SJSA1 (cell line): ENCODE measurements around the gene TAAR8. TPM values are rescaled to one million over a fixed set of nuclear protein-coding genes. Genes with fewer than 3 reads are reported as not detected.
"Not testable (repeated sequence)": the region's sequence is repeated elsewhere in the genome, so short reads cannot be mapped to it uniquely, and the experiment has no call there.

Experiments used
- DNase-seq, 2 experiments: peaks; one replicate each; pipeline ENCODE4 v3.0.0-alpha.2; 2015 to 2020; ENCODE audit warnings: low spot score in 2 of 2, low read depth in 1 of 2
- H3K27ac ChIP-seq: fragments of 250-450 bp; sonication (Bioruptor Pico); 2 replicates; pipeline ENCODE4 v1.5.1; 2020; ENCODE audit warnings: mild to moderate bottlenecking, moderate library complexity
- H3K27me3 ChIP-seq: fragments of 250-450 bp; sonication (Bioruptor Pico); replicated peaks from 2 replicates; pipeline ENCODE4 v1.5.1; 2020; ENCODE audit warnings: mild to moderate bottlenecking, moderate library complexity
- H3K36me3 ChIP-seq: fragments of 250-450 bp; sonication (Bioruptor Pico); 2 replicates; pipeline ENCODE4 v1.5.1; 2020; ENCODE audit warnings: mild to moderate bottlenecking
- H3K4me1 ChIP-seq: fragments of 250-450 bp; sonication (Bioruptor Pico); replicated peaks from 2 replicates; pipeline ENCODE4 v1.6.1; 2021; ENCODE audit warnings: mild to moderate bottlenecking
- H3K4me3 ChIP-seq: fragments of 250-450 bp; sonication (Bioruptor Pico); 2 replicates; pipeline ENCODE4 v1.5.1; 2020; ENCODE audit warnings: mild to moderate bottlenecking
- H3K9me3 ChIP-seq: fragments of 250-450 bp; sonication (Bioruptor Pico); replicated peaks from 2 replicates; pipeline ENCODE4 v1.5.1; 2020; ENCODE audit warnings: mild to moderate bottlenecking
- total RNA-seq: library from RNA; depleted of rRNA; stranded (reverse); fragments of >200 nt; shearing (Covaris generic); gene quantifications from 2 replicates; pipeline ENCODE4 v1.2.3, GENCODE V29; 2014

TAAR8 gene
- total RNA-seq, 1 experiment from 2014 or later, result not detected

- H3K36me3 ChIP-seq, result no peaks in the 10 kb centered on the region
- H3K4me3 ChIP-seq, result no peak overlapping the region
- no peak overlapping the region for H3K27ac ChIP-seq
- H3K27me3 ChIP-seq, result peaks cover 29% of the 10 kb centered on the region; the same call in 1 of the 2 replicates
- H3K9me3 ChIP-seq, result no peaks in the 10 kb centered on the region
- no peak for DNase-seq
- H3K4me1 ChIP-seq, result no peaks in the 10 kb centered on the region
Measured at GRCh38 chr6:132524646-132525045, 27.8 kb upstream of the TAAR8 start.

- Histone ChIP-seq H3K36me3 (no peaks in the 10 kb centered on the region), H3K9me3 (no peaks in the 10 kb centered on the region), H3K27me3 (peaks cover 32% of the 10 kb centered on the region; the same call in 1 of the 2 replicates), H3K27ac (no peak overlapping the region), H3K4me3 (no peak overlapping the region), H3K4me1 (no peaks in the 10 kb centered on the region)
- no peak for DNase-seq
Measured at GRCh38 chr6:132525866-132526265, 26.6 kb upstream of the TAAR8 start.

- H3K9me3 ChIP-seq, result no peaks in the 10 kb centered on the region
- no peaks in the 10 kb centered on the region for H3K36me3 ChIP-seq
- H3K4me3 ChIP-seq, result no peak overlapping the region
- H3K27ac ChIP-seq, result no peak overlapping the region
- peaks cover 26% of the 10 kb centered on the region; the same call in 1 of the 2 replicates for H3K27me3 ChIP-seq
- DNase-seq, result no peak
- H3K4me1 ChIP-seq, result no peaks in the 10 kb centered on the region
Measured at GRCh38 chr6:132526461-132526860, 26.0 kb upstream of the TAAR8 start.

GRCh38 chr6:132527791-132528190 is 24.7 kb upstream of the TAAR8 start:
- DNase-seq, result no peak
- peaks cover 25% of the 10 kb centered on the region; the same call in 1 of the 2 replicates for H3K27me3 ChIP-seq
- no peak overlapping the region for H3K27ac ChIP-seq
- H3K36me3 ChIP-seq, result no peaks in the 10 kb centered on the region
- H3K4me3 ChIP-seq, result no peak overlapping the region
- H3K4me1 ChIP-seq, result no peaks in the 10 kb centered on the region
- H3K9me3 ChIP-seq, result no peaks in the 10 kb centered on the region

GRCh38 chr6:132530293-132530974 is 22.0 kb upstream of the TAAR8 start:
- H3K36me3 ChIP-seq, result no peaks in the 10 kb centered on the region
- no peaks in the 10 kb centered on the region for H3K9me3 ChIP-seq
- no peak overlapping the region for H3K4me3 ChIP-seq
- H3K4me1 ChIP-seq, result no peaks in the 10 kb centered on the region
- DNase-seq, result peak; percentile 25 to 61
- H3K27ac ChIP-seq, result no peak overlapping the region
- peaks cover 14% of the 10 kb centered on the region; the same call in 1 of the 2 replicates for H3K27me3 ChIP-seq

- H3K4me3 ChIP-seq, DNase-seq, H3K27ac ChIP-seq, H3K36me3 ChIP-seq, H3K4me1 ChIP-seq, H3K9me3 ChIP-seq: not testable (repeated sequence)
- H3K27me3 ChIP-seq, result peaks cover 15% of the 10 kb centered on the region; the same call in 1 of the 2 replicates
Measured at GRCh38 chr6:132534546-132534945, 17.9 kb upstream of the TAAR8 start.

- DNase-seq, result no peak
- Histone ChIP-seq H3K27ac (no peak overlapping the region), H3K4me3 (no peak overlapping the region), H3K9me3 (no peaks in the 10 kb centered on the region), H3K27me3 (peaks cover 17% of the 10 kb centered on the region; the same call in 1 of the 2 replicates), H3K4me1 (no peaks in the 10 kb centered on the region), H3K36me3 (no peaks in the 10 kb centered on the region)
Measured at GRCh38 chr6:132537145-132537544, 15.3 kb upstream of the TAAR8 start.

GRCh38 chr6:132537977-132538376 is 14.5 kb upstream of the TAAR8 start, which contains the start of gene TAAR9:
TSS of gene TAAR9 (plus strand) at chr6:132538277. CDS start at chr6:132538290, 13 bp downstream.
- Histone ChIP-seq H3K27ac (no peak within 1 kb of the TSS), H3K36me3 (no peaks in the 10 kb centered on the region), H3K4me3 (no peak within 1 kb of the TSS), H3K27me3 (peaks cover 23% of the 10 kb centered on the region), H3K9me3 (no peaks in the 10 kb centered on the region), H3K4me1 (no peaks in the 10 kb centered on the region)
- DNase-seq, result no peak

- H3K36me3 ChIP-seq, result no peaks in the 10 kb centered on the region
- H3K27me3 ChIP-seq, result peaks cover 15% of the 10 kb centered on the region
- DNase-seq, result no peak
- H3K4me3 ChIP-seq, result no peak overlapping the region
- H3K9me3 ChIP-seq, result no peaks in the 10 kb centered on the region
- H3K27ac ChIP-seq, result no peak overlapping the region
- no peaks in the 10 kb centered on the region for H3K4me1 ChIP-seq
Measured at GRCh38 chr6:132544826-132545225, 7.6 kb upstream of the TAAR8 start.

- H3K27me3 ChIP-seq, result peaks cover 6% of the 10 kb centered on the region; the same call in 1 of the 2 replicates
- no peak overlapping the region for H3K27ac ChIP-seq
- no peak for DNase-seq
- H3K9me3 ChIP-seq, result no peaks in the 10 kb centered on the region
- H3K36me3 ChIP-seq, result no peaks in the 10 kb centered on the region
- H3K4me1 ChIP-seq, result no peaks in the 10 kb centered on the region
- no peak overlapping the region for H3K4me3 ChIP-seq
Measured at GRCh38 chr6:132548746-132549463, 3.6 kb upstream of the TAAR8 start.

GRCh38 chr6:132551214-132551613 is 1.3 kb upstream of the TAAR8 start:
- Histone ChIP-seq H3K27ac (no peak overlapping the region), H3K27me3 (peaks cover 3% of the 10 kb centered on the region; the same call in 1 of the 2 replicates), H3K4me1 (no peaks in the 10 kb centered on the region), H3K36me3 (no peaks in the 10 kb centered on the region), H3K4me3 (no peak overlapping the region), H3K9me3 (no peaks in the 10 kb centered on the region)
- no peak for DNase-seq

- DNase-seq, H3K4me1 ChIP-seq, H3K36me3 ChIP-seq, H3K4me3 ChIP-seq, H3K27ac ChIP-seq, H3K9me3 ChIP-seq, H3K27me3 ChIP-seq: not testable (repeated sequence)
Measured at GRCh38 chr6:132560087-132560486, 7.6 kb downstream of the TAAR8 start.

- no peaks in the 10 kb centered on the region for H3K4me1 ChIP-seq
- H3K4me3 ChIP-seq, result no peak overlapping the region
- DNase-seq, result no peak
- no peak overlapping the region for H3K27ac ChIP-seq
- no peaks in the 10 kb centered on the region for H3K9me3 ChIP-seq
- no peaks in the 10 kb centered on the region for H3K36me3 ChIP-seq
- H3K27me3 ChIP-seq, result peaks cover 18% of the 10 kb centered on the region
Measured at GRCh38 chr6:132566404-132566803, 13.9 kb downstream of the TAAR8 start.

GRCh38 chr6:132567566-132567965 is 15.1 kb downstream of the TAAR8 start:
- Histone ChIP-seq H3K4me3 (no peak overlapping the region), H3K4me1 (no peaks in the 10 kb centered on the region), H3K27ac (no peak overlapping the region), H3K36me3 (no peaks in the 10 kb centered on the region), H3K27me3 (peaks cover 18% of the 10 kb centered on the region), H3K9me3 (no peaks in the 10 kb centered on the region)
- DNase-seq, result no peak
